ENCODE data around the gene GRXCR2. TPM values are rescaled to one million over a fixed set of nuclear protein-coding genes. Genes with fewer than 3 reads are reported as not detected.
"Not testable (repeated sequence)": the region's sequence is repeated elsewhere in the genome, so short reads cannot be mapped to it uniquely, and the experiment has no call there.

GRXCR2 gene
- total RNA-seq, 1 donor from 2014 or later, result not detected

GRCh38 chr5:145906401-145906800 is 33.6 kb upstream of the GRXCR2 start:
- peaks cover 5% of the 10 kb centered on the region for H3K27me3 Mint-ChIP-seq (ENCODE audit: insufficient read depth)
- no peak for DNase-seq (ENCODE audit: low spot score)
- H3K4me1 Mint-ChIP-seq (ENCODE audit: low read depth), result no peaks in the 10 kb centered on the region
- H3K27ac Mint-ChIP-seq, result no peak overlapping the region
- no peaks in the 10 kb centered on the region for H3K9me3 Mint-ChIP-seq
- H3K36me3 Mint-ChIP-seq (ENCODE audit: low read depth), result no peaks in the 10 kb centered on the region
- intact Hi-C loops (cut with micrococcal nuclease), result no loop called here
- H3K4me3 Mint-ChIP-seq, result no peak overlapping the region

GRCh38 chr5:145904743-145905142 is 31.9 kb upstream of the GRXCR2 start:
- no peak for DNase-seq (ENCODE audit: low spot score)
- no peak overlapping the region for H3K4me3 Mint-ChIP-seq
- intact Hi-C loops (cut with micrococcal nuclease), result no loop called here
- H3K36me3 Mint-ChIP-seq (ENCODE audit: low read depth), result no peaks in the 10 kb centered on the region
- no peaks in the 10 kb centered on the region for H3K9me3 Mint-ChIP-seq
- no peak overlapping the region for H3K27ac Mint-ChIP-seq
- H3K27me3 Mint-ChIP-seq (ENCODE audit: insufficient read depth), result peaks cover 4% of the 10 kb centered on the region
- H3K4me1 Mint-ChIP-seq (ENCODE audit: low read depth), result no peaks in the 10 kb centered on the region

- no peak overlapping the region for H3K27ac Mint-ChIP-seq
- H3K9me3 Mint-ChIP-seq, result no peaks in the 10 kb centered on the region
- no peaks in the 10 kb centered on the region for H3K36me3 Mint-ChIP-seq (ENCODE audit: low read depth)
- DNase-seq (ENCODE audit: low spot score), result no peak
- H3K4me3 Mint-ChIP-seq, result no peak overlapping the region
- H3K27me3 Mint-ChIP-seq (ENCODE audit: insufficient read depth), result peaks cover 4% of the 10 kb centered on the region
- intact Hi-C loops (cut with micrococcal nuclease), result no loop called here
- no peaks in the 10 kb centered on the region for H3K4me1 Mint-ChIP-seq (ENCODE audit: low read depth)
Measured at GRCh38 chr5:145903867-145904266, 31.1 kb upstream of the GRXCR2 start.

GRCh38 chr5:145903113-145903512 is 30.3 kb upstream of the GRXCR2 start:
- Mint-ChIP-seq H3K27me3 (ENCODE audit: insufficient read depth) (peaks cover 4% of the 10 kb centered on the region), H3K27ac (no peak overlapping the region), H3K36me3 (ENCODE audit: low read depth) (no peaks in the 10 kb centered on the region), H3K9me3 (no peaks in the 10 kb centered on the region), H3K4me1 (ENCODE audit: low read depth) (no peaks in the 10 kb centered on the region), H3K4me3 (no peak overlapping the region)
- intact Hi-C loops (cut with micrococcal nuclease), result no loop called here
- DNase-seq (ENCODE audit: low spot score), result no peak

GRCh38 chr5:145902421-145902820 is 29.6 kb upstream of the GRXCR2 start:
- intact Hi-C loops (cut with micrococcal nuclease), result no loop called here
- Mint-ChIP-seq H3K36me3 (ENCODE audit: low read depth) (no peaks in the 10 kb centered on the region), H3K27me3 (ENCODE audit: insufficient read depth) (peaks cover 9% of the 10 kb centered on the region), H3K27ac (no peak overlapping the region), H3K4me1 (ENCODE audit: low read depth) (no peaks in the 10 kb centered on the region), H3K9me3 (no peaks in the 10 kb centered on the region), H3K4me3 (no peak overlapping the region)
- DNase-seq (ENCODE audit: low spot score), result no peak

GRCh38 chr5:145898171-145898570 is 25.4 kb upstream of the GRXCR2 start:
- DNase-seq (ENCODE audit: low spot score), result no peak
- no peak overlapping the region for H3K27ac Mint-ChIP-seq
- no peaks in the 10 kb centered on the region for H3K4me1 Mint-ChIP-seq (ENCODE audit: low read depth)
- H3K4me3 Mint-ChIP-seq, result no peak overlapping the region
- intact Hi-C loops (cut with micrococcal nuclease), result no loop called here
- peaks cover 8% of the 10 kb centered on the region for H3K27me3 Mint-ChIP-seq (ENCODE audit: insufficient read depth)
- H3K36me3 Mint-ChIP-seq (ENCODE audit: low read depth), result no peaks in the 10 kb centered on the region
- no peaks in the 10 kb centered on the region for H3K9me3 Mint-ChIP-seq

- H3K27me3 Mint-ChIP-seq (ENCODE audit: insufficient read depth); H3K9me3 Mint-ChIP-seq; H3K36me3 Mint-ChIP-seq (ENCODE audit: low read depth); intact Hi-C loops (cut with micrococcal nuclease); H3K4me3 Mint-ChIP-seq; H3K27ac Mint-ChIP-seq; DNase-seq (ENCODE audit: low spot score); H3K4me1 Mint-ChIP-seq (ENCODE audit: low read depth): not testable (repeated sequence)
Measured at GRCh38 chr5:145891378-145891777, 18.6 kb upstream of the GRXCR2 start.

- H3K4me3 Mint-ChIP-seq, result no peak overlapping the region
- DNase-seq (ENCODE audit: low spot score), result no peak
- H3K36me3 Mint-ChIP-seq (ENCODE audit: low read depth), result no peaks in the 10 kb centered on the region
- intact Hi-C loops (cut with micrococcal nuclease), result no loop called here
- peaks cover 5% of the 10 kb centered on the region for H3K9me3 Mint-ChIP-seq
- H3K27ac Mint-ChIP-seq, result no peak overlapping the region
- no peaks in the 10 kb centered on the region for H3K4me1 Mint-ChIP-seq (ENCODE audit: low read depth)
- peaks cover 2% of the 10 kb centered on the region for H3K27me3 Mint-ChIP-seq (ENCODE audit: insufficient read depth)
Measured at GRCh38 chr5:145889611-145890010, 16.8 kb upstream of the GRXCR2 start.

- intact Hi-C loops (cut with micrococcal nuclease), result no loop called here
- no peak overlapping the region for H3K4me3 Mint-ChIP-seq
- H3K27ac Mint-ChIP-seq, result no peak overlapping the region
- no peaks in the 10 kb centered on the region for H3K4me1 Mint-ChIP-seq (ENCODE audit: low read depth)
- DNase-seq (ENCODE audit: low spot score), result no peak
- peaks cover 2% of the 10 kb centered on the region for H3K27me3 Mint-ChIP-seq (ENCODE audit: insufficient read depth)
- H3K9me3 Mint-ChIP-seq, result peaks cover 5% of the 10 kb centered on the region
- H3K36me3 Mint-ChIP-seq (ENCODE audit: low read depth), result no peaks in the 10 kb centered on the region
Measured at GRCh38 chr5:145887976-145888574, 15.3 kb upstream of the GRXCR2 start.

GRCh38 chr5:145887217-145887616 is 14.4 kb upstream of the GRXCR2 start:
- H3K9me3 Mint-ChIP-seq, result peaks cover 5% of the 10 kb centered on the region
- no peaks in the 10 kb centered on the region for H3K36me3 Mint-ChIP-seq (ENCODE audit: low read depth)
- H3K4me3 Mint-ChIP-seq, result no peak overlapping the region
- H3K27ac Mint-ChIP-seq, result no peak overlapping the region
- no peak for DNase-seq (ENCODE audit: low spot score)
- intact Hi-C loops (cut with micrococcal nuclease), result no loop called here
- H3K27me3 Mint-ChIP-seq (ENCODE audit: insufficient read depth), result peaks cover 2% of the 10 kb centered on the region
- H3K4me1 Mint-ChIP-seq (ENCODE audit: low read depth), result no peaks in the 10 kb centered on the region

GRCh38 chr5:145874765-145875164 is 2.0 kb upstream of the GRXCR2 start:
- H3K27me3 Mint-ChIP-seq (ENCODE audit: insufficient read depth), result peaks cover 17% of the 10 kb centered on the region
- no peaks in the 10 kb centered on the region for H3K4me1 Mint-ChIP-seq (ENCODE audit: low read depth)
- H3K36me3 Mint-ChIP-seq (ENCODE audit: low read depth), result no peaks in the 10 kb centered on the region
- H3K27ac Mint-ChIP-seq, result no peak overlapping the region
- DNase-seq (ENCODE audit: low spot score), result no peak
- H3K9me3 Mint-ChIP-seq, result no peaks in the 10 kb centered on the region
- H3K4me3 Mint-ChIP-seq, result no peak overlapping the region
- intact Hi-C loops (cut with micrococcal nuclease), result no loop called here

GRCh38 chr5:145872486-145872885 is 328 bp downstream of the GRXCR2 start:
- no peak overlapping the region for H3K27ac Mint-ChIP-seq

GRCh38 chr5:145869753-145870152 is 3.1 kb downstream of the GRXCR2 start:
- H3K27me3 Mint-ChIP-seq (ENCODE audit: insufficient read depth), result peaks cover 7% of the 10 kb centered on the region
- no peak overlapping the region for H3K27ac Mint-ChIP-seq
- H3K4me3 Mint-ChIP-seq, result no peak overlapping the region
- intact Hi-C loops (cut with micrococcal nuclease), result no loop called here
- H3K9me3 Mint-ChIP-seq, result no peaks in the 10 kb centered on the region
- no peaks in the 10 kb centered on the region for H3K4me1 Mint-ChIP-seq (ENCODE audit: low read depth)
- H3K36me3 Mint-ChIP-seq (ENCODE audit: low read depth), result no peaks in the 10 kb centered on the region
- no peak for DNase-seq (ENCODE audit: low spot score)

More at GRCh38 chr5:145872486-145872885, 328 bp downstream of the GRXCR2 start:
- Mint-ChIP-seq H3K4me1 (ENCODE audit: low read depth) (no peaks in the 10 kb centered on the region), H3K9me3 (no peaks in the 10 kb centered on the region), H3K36me3 (ENCODE audit: low read depth) (no peaks in the 10 kb centered on the region), H3K27me3 (ENCODE audit: insufficient read depth) (peaks cover 15% of the 10 kb centered on the region), H3K4me3 (no peak overlapping the region)
- DNase-seq (ENCODE audit: low spot score), result no peak
- intact Hi-C loops (cut with micrococcal nuclease), result no loop called here

GRCh38 chr5:145867806-145868205 is 5.0 kb downstream of the GRXCR2 start:
- Mint-ChIP-seq H3K9me3 (no peaks in the 10 kb centered on the region), H3K27me3 (ENCODE audit: insufficient read depth) (peaks cover 7% of the 10 kb centered on the region), H3K4me1 (ENCODE audit: low read depth) (no peaks in the 10 kb centered on the region), H3K36me3 (ENCODE audit: low read depth) (no peaks in the 10 kb centered on the region), H3K4me3 (no peak overlapping the region), H3K27ac (no peak overlapping the region)
- no peak for DNase-seq (ENCODE audit: low spot score)
- intact Hi-C loops (cut with micrococcal nuclease), result no loop called here
